OCI-LY1 (cell line): ENCODE results near the gene C20orf96.

ENCODE experiments used
- CTCF ChIP-seq: fragments of 200-600 bp; sonication (generic), shearing (Covaris generic); IDR thresholded peaks from 2 replicates; pipeline ENCODE4 v1.5.1; 2017; ENCODE audit warnings: mild to moderate bottlenecking, antibody characterized with exemption, low read length, moderate library complexity, mixed read lengths
- EZH2 ChIP-seq: fragments of 200-600 bp; sonication (generic), shearing (Covaris generic); IDR thresholded peaks from 2 replicates; pipeline ENCODE4 v1.8.0; 2017; ENCODE audit warnings: borderline replicate concordance, mixed run types, mild to moderate bottlenecking, antibody characterized with exemption, low read length, moderate library complexity, mixed read lengths

DNA sequence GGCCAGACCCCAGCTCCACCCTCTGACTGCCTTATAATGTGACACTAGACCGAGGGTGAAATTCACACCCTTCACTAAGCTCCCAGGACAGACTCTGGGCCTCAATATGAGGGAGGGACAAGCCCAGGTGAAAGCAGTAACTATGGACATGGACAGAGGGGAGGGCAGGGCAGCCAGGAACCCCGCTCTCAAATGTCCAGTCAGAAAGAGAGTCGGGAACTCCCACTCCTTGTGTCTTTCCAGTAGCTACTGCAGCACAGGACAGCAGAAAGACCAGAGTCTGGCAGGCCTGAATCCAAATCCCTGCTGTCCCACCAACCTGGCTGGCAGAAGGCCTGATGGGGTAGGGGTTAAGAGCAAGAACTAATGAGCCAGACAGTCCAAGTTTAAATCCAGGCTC is 6.4 kb downstream of the C20orf96 start:
- TF ChIP-seq CTCF, result no peak
- no peak for TF ChIP-seq EZH2
